GM21367 (cell line): ENCODE data around the gene WDSUB1.

Experiments used
- ATAC-seq: cut with Tn5 transposase; IDR thresholded peaks from one replicate; pipeline ENCODE4 v1.9.1; 2021; ENCODE audit not compliant: unreplicated experiment

Gene WDSUB1

GRCh38 chr2:159225025-159226016, 61.2 kb downstream of the WDSUB1 start:
- no peak for ATAC-seq

- ATAC-seq = no peak
These were observed 62.3 kb downstream of the WDSUB1 start for GRCh38 chr2:159224061-159224813.

- no peak for ATAC-seq
These were observed 67.0 kb downstream of the WDSUB1 start for GRCh38 chr2:159219394-159219998.

- no peak for ATAC-seq
These were observed 68.1 kb downstream of the WDSUB1 start for GRCh38 chr2:159218389-159218788.

GRCh38 chr2:159217676-159218075, 68.8 kb downstream of the WDSUB1 start:
- ATAC-seq = no peak

GRCh38 chr2:159215116-159215515, 71.4 kb downstream of the WDSUB1 start:
- no peak for ATAC-seq

GRCh38 chr2:159214325-159214865, 72.1 kb downstream of the WDSUB1 start:
- ATAC-seq = no peak

GRCh38 chr2:159213296-159213695, 73.2 kb downstream of the WDSUB1 start:
- ATAC-seq = no peak

- ATAC-seq = no peak
These were observed 74.8 kb downstream of the WDSUB1 start for GRCh38 chr2:159211447-159212396.

GRCh38 chr2:159209341-159210306, 76.9 kb downstream of the WDSUB1 start:
- peak; percentile 86 for ATAC-seq

GRCh38 chr2:159208438-159208837, 78.1 kb downstream of the WDSUB1 start:
- ATAC-seq = no peak

GRCh38 chr2:159206736-159207380, 79.6 kb downstream of the WDSUB1 start:
- no peak for ATAC-seq

- ATAC-seq = no peak
These were observed 81.9 kb downstream of the WDSUB1 start for GRCh38 chr2:159204381-159205144.

- no peak for ATAC-seq
These were observed 83.9 kb downstream of the WDSUB1 start for GRCh38 chr2:159202568-159203071.

- peak; percentile 98 for ATAC-seq
These were observed 85.0 kb downstream of the WDSUB1 start for GRCh38 chr2:159201360-159202063.

GRCh38 chr2:159200498-159200897, 86.0 kb downstream of the WDSUB1 start:
- no peak for ATAC-seq
